CD14-positive monocyte (primary cell): ENCODE data around the gene TBC1D22A. TPM values are rescaled to one million over a fixed set of nuclear protein-coding genes. Genes with fewer than 3 reads are reported as not detected.
A peak's percentile ranks its signal among the peaks of the same experiment; 100 is the strongest.

Source experiments
- DNase-seq, 3 donors: peaks; one replicate each; pipeline ENCODE4 v3.0.0-alpha.2; 2011 to 2022
- H2AFZ ChIP-seq: 2 replicates; pipeline ENCODE4 v1.6.0; 2012; ENCODE audit warnings: mild to moderate bottlenecking, low read depth, low read length, inconsistent platforms; ENCODE audit not compliant: insufficient read depth, poor library complexity, severe bottlenecking
- H3K27ac ChIP-seq, 2 donors: 1 replicate in 1 of 2; 2 replicates in 1 of 2; pipeline ENCODE4 v1.5.1; 2012 to 2013; ENCODE audit warnings: low read length in 2 of 2, control low read depth in 1 of 2, inconsistent platforms in 1 of 2, low read depth in 1 of 2, mild to moderate bottlenecking in 1 of 2
- H3K27me3 ChIP-seq, 2 donors: one replicate each; pipeline versions ENCODE4 v1.6.0 to v1.6.1; 2011 to 2013; ENCODE audit warnings: low read length in 2 of 2; ENCODE audit not compliant: control insufficient read depth in 2 of 2, insufficient read depth in 2 of 2
- H3K36me3 ChIP-seq, 2 donors: replicated peaks in 1 of 2; 1 replicate in 1 of 2; 2 replicates in 1 of 2; pipeline versions ENCODE4 v1.5.1 to v1.6.1; 2012 to 2013; ENCODE audit warnings: low read length in 2 of 2, control low read depth in 1 of 2, inconsistent platforms in 1 of 2, mild to moderate bottlenecking in 1 of 2; ENCODE audit not compliant: insufficient read depth in 2 of 2, control insufficient read depth in 1 of 2
- H3K4me1 ChIP-seq, 2 donors: 1 replicate in 1 of 2; 2 replicates in 1 of 2; pipeline versions ENCODE4 v1.5.1 to v1.6.1; 2012 to 2013; ENCODE audit warnings: low read length in 2 of 2, control low read depth in 1 of 2, inconsistent platforms in 1 of 2, mild to moderate bottlenecking in 1 of 2, moderate library complexity in 1 of 2; ENCODE audit not compliant: insufficient read depth in 2 of 2, control insufficient read depth in 1 of 2
- H3K4me2 ChIP-seq: replicated peaks from 2 replicates; pipeline ENCODE3; 2012; ENCODE audit warnings: low read length, moderate library complexity, mild to moderate bottlenecking; ENCODE audit not compliant: poor library complexity, severe bottlenecking; ENCODE audit errors: extremely low read depth
- H3K4me3 ChIP-seq, 3 experiments: fragments of 200-600 bp in 1 of 3; sonication (generic) in 1 of 3; replicated peaks in 1 of 3; 1 replicate in 2 of 3; 2 replicates in 1 of 3; pipeline ENCODE4 v1.5.1; 2011 to 2013; ENCODE audit warnings: low read length in 3 of 3, mild to moderate bottlenecking in 3 of 3, control low read depth in 2 of 3, low read depth in 2 of 3, inconsistent platforms in 1 of 3, moderate library complexity in 1 of 3
- H3K79me2 ChIP-seq: 2 replicates; pipeline ENCODE4 v1.6.0; 2012; ENCODE audit warnings: mild to moderate bottlenecking, control low read depth, inconsistent platforms, low read length, moderate library complexity; ENCODE audit not compliant: insufficient read depth
- H3K9ac ChIP-seq: 2 replicates; pipeline ENCODE4 v1.6.0; 2017; ENCODE audit warnings: low read length, mild to moderate bottlenecking; ENCODE audit not compliant: insufficient read depth, poor library complexity, severe bottlenecking
- H3K9me3 ChIP-seq, 2 donors: replicated peaks in 1 of 2; 1 replicate in 1 of 2; 2 replicates in 1 of 2; pipeline versions ENCODE4 v1.5.1 to v1.6.1; 2012 to 2013; ENCODE audit warnings: low read length in 2 of 2, control low read depth in 1 of 2; ENCODE audit not compliant: control insufficient read depth in 1 of 2, insufficient read depth in 1 of 2
- H4K20me1 ChIP-seq: 2 replicates; pipeline ENCODE4 v1.6.0; 2012; ENCODE audit warnings: mild to moderate bottlenecking, low read length, control low read depth, moderate library complexity; ENCODE audit not compliant: insufficient read depth
- H3K27ac Mint-ChIP-seq, 7 donors: one replicate each; pipeline ENCODE4 v1.8.0; 2020; ENCODE audit warnings: mild to moderate bottlenecking in 7 of 7, mixed read lengths in 7 of 7, moderate library complexity in 6 of 7, inconsistent platforms in 2 of 7
- H3K27me3 Mint-ChIP-seq, 3 donors: one replicate each; pipeline ENCODE4 v1.8.0; 2021 to 2022; ENCODE audit warnings: low read depth in 3 of 3, mild to moderate bottlenecking in 3 of 3, mixed read lengths in 3 of 3, moderate library complexity in 3 of 3, inconsistent platforms in 1 of 3
- H3K36me3 Mint-ChIP-seq, 2 donors: one replicate each; pipeline ENCODE4 v1.8.0; 2020; ENCODE audit warnings: mixed read lengths in 2 of 2, inconsistent platforms in 1 of 2, mild to moderate bottlenecking in 1 of 2
- H3K4me1 Mint-ChIP-seq: one replicate; pipeline ENCODE4 v1.8.0; 2020; ENCODE audit warnings: mild to moderate bottlenecking, mixed read lengths
- H3K4me3 Mint-ChIP-seq, 2 donors: one replicate each; pipeline ENCODE4 v1.8.0; 2020; ENCODE audit warnings: mild to moderate bottlenecking in 2 of 2, mixed read lengths in 2 of 2, moderate library complexity in 1 of 2
- H3K9me3 Mint-ChIP-seq, 7 donors: one replicate each; pipeline ENCODE4 v1.8.0; 2020 to 2022; ENCODE audit warnings: mixed read lengths in 7 of 7, mild to moderate bottlenecking in 6 of 7, moderate library complexity in 6 of 7, inconsistent platforms in 2 of 7
- WGBS: methylation state at CpG from one replicate; pipeline ENCODE4 v1.1.5; 2013; ENCODE audit warnings: missing lambda C conversion rate; ENCODE audit not compliant: insufficient coverage; 5-methylcytosine and 5-hydroxymethylcytosine counted together
- intact Hi-C, 2 donors: fragments of 100-400 bp; cut with micrococcal nuclease; formaldehyde crosslinking; loops; one replicate each; pipeline versions ENCODE4 v1.15.0 to v1.15.1; 2023
- polyA plus RNA-seq, 3 donors: library from polyadenylated mRNA; depleted of rRNA in 1 of 3; unstranded in 2 of 3; stranded (reverse) in 1 of 3; fragments of 300-500 nt in 2 of 3; fragments of >200 nt in 1 of 3; fragmentation: Illumina TruSeq in 2 of 3; gene quantifications; 1 replicate in 2 of 3; 2 replicates in 1 of 3; pipeline ENCODE4 v1.2.3, GENCODE V29; 2012 to 2021
- TF ChIP-seq, protein P1 (sequence below): fragments of 200-600 bp; IDR thresholded peaks from one replicate; pipeline ENCODE4 v1.8.0; 2022; ENCODE audit warnings: antibody characterized with exemption, mild to moderate bottlenecking

TBC1D22A gene
- polyA plus RNA-seq, 3 donors, result 25.9 to 36.2 (median 29.5) TPM

DNA sequence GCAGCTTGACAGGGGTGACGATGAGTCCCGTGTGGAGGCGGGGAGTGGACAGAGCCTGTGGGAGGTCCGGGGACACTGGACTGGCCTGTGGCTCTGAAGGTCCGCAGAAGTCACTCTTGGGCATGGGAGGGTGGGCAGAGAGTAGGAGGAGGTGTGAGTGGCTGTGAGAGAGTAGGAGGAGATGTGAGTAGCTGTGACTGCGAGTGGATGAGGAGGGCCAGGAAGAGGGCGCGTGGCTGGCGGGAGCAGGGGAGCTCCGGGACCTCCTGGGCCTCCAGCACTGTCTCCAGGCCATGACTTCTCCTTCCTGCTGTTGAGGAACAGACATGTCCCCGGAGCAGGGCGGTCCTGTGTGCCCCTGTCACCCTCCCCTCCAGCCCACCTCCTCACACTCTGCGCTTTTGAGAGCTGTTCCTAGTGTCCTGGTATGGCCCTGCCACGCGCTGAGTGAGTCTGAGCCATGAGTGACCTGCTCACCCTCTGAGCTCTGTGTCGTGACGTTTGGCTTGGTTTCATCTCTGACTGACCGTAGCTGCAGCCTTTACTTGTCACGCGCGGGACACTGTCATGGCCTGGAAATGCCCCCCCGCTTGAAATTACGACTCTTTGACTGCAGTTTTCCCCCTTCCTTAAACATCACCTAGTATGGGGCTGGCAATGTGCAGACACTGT is 391.5 kb downstream of the TBC1D22A start:
- Histone ChIP-seq H3K9ac (no peak overlapping the region), H4K20me1 (peaks cover 61% of the 10 kb centered on the region), H3K4me2 (no peak overlapping the region), H3K36me3 (peaks cover 5 to 6% of the 10 kb centered on the region in 2 donors), H3K4me1 (no peaks in the 10 kb centered on the region), H3K27ac (no peak overlapping the region), H2AFZ (no peak overlapping the region), H3K79me2 (no peaks in the 10 kb centered on the region), H3K27me3 (no peaks in the 10 kb centered on the region), H3K4me3 (no peak overlapping the region), H3K9me3 (no peaks in the 10 kb centered on the region)
- TF ChIP-seq, protein P1, sequence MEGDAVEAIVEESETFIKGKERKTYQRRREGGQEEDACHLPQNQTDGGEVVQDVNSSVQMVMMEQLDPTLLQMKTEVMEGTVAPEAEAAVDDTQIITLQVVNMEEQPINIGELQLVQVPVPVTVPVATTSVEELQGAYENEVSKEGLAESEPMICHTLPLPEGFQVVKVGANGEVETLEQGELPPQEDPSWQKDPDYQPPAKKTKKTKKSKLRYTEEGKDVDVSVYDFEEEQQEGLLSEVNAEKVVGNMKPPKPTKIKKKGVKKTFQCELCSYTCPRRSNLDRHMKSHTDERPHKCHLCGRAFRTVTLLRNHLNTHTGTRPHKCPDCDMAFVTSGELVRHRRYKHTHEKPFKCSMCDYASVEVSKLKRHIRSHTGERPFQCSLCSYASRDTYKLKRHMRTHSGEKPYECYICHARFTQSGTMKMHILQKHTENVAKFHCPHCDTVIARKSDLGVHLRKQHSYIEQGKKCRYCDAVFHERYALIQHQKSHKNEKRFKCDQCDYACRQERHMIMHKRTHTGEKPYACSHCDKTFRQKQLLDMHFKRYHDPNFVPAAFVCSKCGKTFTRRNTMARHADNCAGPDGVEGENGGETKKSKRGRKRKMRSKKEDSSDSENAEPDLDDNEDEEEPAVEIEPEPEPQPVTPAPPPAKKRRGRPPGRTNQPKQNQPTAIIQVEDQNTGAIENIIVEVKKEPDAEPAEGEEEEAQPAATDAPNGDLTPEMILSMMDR, result no peak
- Mint-ChIP-seq H3K4me3 (no peak overlapping the region), H3K4me1 (no peaks in the 10 kb centered on the region), H3K27me3 (peaks cover 0 to 3% (median 2%) of the 10 kb centered on the region in 3 donors), H3K27ac (peak overlapping the region in 1 of 7 donors; percentile 26), H3K36me3 (peaks cover 6% of the 10 kb centered on the region in 2 donors), H3K9me3 (peaks cover 0 to 4% (median 2%) of the 10 kb centered on the region in 7 donors)
- DNase-seq, result no peak
- 79% methylated on average over 21 of the region's 23 CpGs for WGBS
- intact Hi-C loops, result no loop called here

DNA sequence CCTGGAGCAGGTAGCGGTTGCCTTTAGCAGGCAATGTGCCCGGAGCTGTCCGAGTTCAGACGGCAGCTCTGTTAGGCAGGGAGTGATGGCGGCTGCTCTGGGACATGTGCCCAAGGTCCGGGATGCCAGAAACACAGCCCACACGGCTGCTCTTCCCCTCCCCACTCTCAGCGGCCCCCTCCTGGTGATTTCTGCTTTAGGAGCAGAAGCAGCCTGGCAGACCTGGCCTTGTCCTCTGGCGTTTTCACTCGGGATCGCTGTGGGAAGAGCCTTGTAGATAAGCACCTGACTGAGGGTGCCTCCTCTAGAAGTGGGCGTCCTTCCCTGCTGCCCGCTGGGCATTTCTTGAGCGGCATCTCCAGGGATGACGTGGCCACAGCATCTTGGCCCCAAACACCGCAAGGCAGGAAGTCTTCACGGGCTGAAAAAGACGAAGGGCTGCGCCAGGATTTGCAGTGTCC is 392.2 kb downstream of the TBC1D22A start:
- TF ChIP-seq, protein P1, result no peak
- H3K27ac Mint-ChIP-seq, result peak overlapping the region in 1 of 7 donors; percentile 18
- no peak overlapping the region for H3K9ac ChIP-seq
- intact Hi-C loops, result no loop called here
- no peaks in the 10 kb centered on the region for H3K4me1 Mint-ChIP-seq
- DNase-seq, result no peak
- H3K36me3 Mint-ChIP-seq, result peaks cover 6% of the 10 kb centered on the region in 2 donors
- H4K20me1 ChIP-seq, result peaks cover 55% of the 10 kb centered on the region
- no peak overlapping the region for H2AFZ ChIP-seq
- H3K27ac ChIP-seq, result no peak overlapping the region
- no peaks in the 10 kb centered on the region for H3K79me2 ChIP-seq
- H3K4me3 Mint-ChIP-seq, result no peak overlapping the region
- no peak overlapping the region for H3K4me3 ChIP-seq
- H3K36me3 ChIP-seq, result peaks cover 5 to 13% of the 10 kb centered on the region in 2 donors
- no peaks in the 10 kb centered on the region for H3K4me1 ChIP-seq
- peaks cover 0 to 3% (median 0%) of the 10 kb centered on the region in 3 donors for H3K27me3 Mint-ChIP-seq
- WGBS, result 94% methylated on average over 19 of the region's 19 CpGs
- H3K4me2 ChIP-seq, result no peak overlapping the region
- H3K9me3 ChIP-seq, result no peaks in the 10 kb centered on the region
- H3K9me3 Mint-ChIP-seq, result peaks cover 0 to 4% (median 2%) of the 10 kb centered on the region in 7 donors
- H3K27me3 ChIP-seq, result no peaks in the 10 kb centered on the region
